ENCODE results near the gene SHE. TPM values are rescaled to one million over a fixed set of nuclear protein-coding genes. Genes with fewer than 3 reads are reported as not detected.

SHE gene
- total and polyA plus RNA-seq, 4 donors = 3.1 to 7.5 (median 4.7) TPM

- TF ChIP-seq ZBTB33 (IDR thresholded peaks at IDR 0.05) (no peak), TAF1 (conservative IDR thresholded peaks at IDR 0.05) (no peak), FOXA1 (IDR thresholded peaks at IDR 0.05) (no peak)
Measured at GRCh38 chr1:154512760-154513159, 10.5 kb upstream of the SHE start (continued).

- no peak overlapping the region for H3K9ac ChIP-seq (ENCODE audit: low read depth in 1 of 2, low read length in 2 of 2)
- no peak overlapping the region for H3K4me3 ChIP-seq (ENCODE audit: low read depth in 1 of 3, low read length in 3 of 3)
- TF ChIP-seq EGR1 (IDR thresholded peaks at IDR 0.05; ENCODE audit: low read depth in 2 of 2) = no peak
- TF ChIP-seq ATF3 (IDR thresholded peaks at IDR 0.05) = no peak
- TF ChIP-seq FOXA2 (IDR thresholded peaks at IDR 0.05) = no peak
- no peak for TF ChIP-seq CTCF (IDR thresholded peaks at IDR 0.05; ENCODE audit: low read depth, low read length, missing input control)
- no peak for TF ChIP-seq YY1 (IDR thresholded peaks at IDR 0.05)
- TF ChIP-seq HNF4A (conservative IDR thresholded peaks at IDR 0.05) = no peak
- no peak for TF ChIP-seq NR2F2 (IDR thresholded peaks at IDR 0.05)
- no peak for TF ChIP-seq RAD21 (IDR thresholded peaks at IDR 0.05)
- TF ChIP-seq RXRA (IDR thresholded peaks at IDR 0.05) = no peak
- no peak for TF ChIP-seq SP1 (IDR thresholded peaks at IDR 0.05)
- no peak for TF ChIP-seq MAX (IDR thresholded peaks at IDR 0.05)
- TF ChIP-seq GABPA (IDR thresholded peaks at IDR 0.05 in 1 of 2, conservative IDR thresholded peaks at IDR 0.05 in 1 of 2) = no peak
- H3K9me3 ChIP-seq (ENCODE audit: control insufficient read depth in 4 of 4, low read length in 3 of 4) = peaks cover 0 to 2% (median 0%) of the 10 kb centered on the region in 4 donors
- H3K36me3 ChIP-seq (ENCODE audit: control insufficient read depth in 4 of 4, insufficient read depth in 3 of 4, low read depth in 1 of 4, low read length in 3 of 4) = peaks cover 0 to 1% (median 0%) of the 10 kb centered on the region in 4 donors
- DNase-seq (ENCODE audit: low spot score) = no peak
- H3K4me1 ChIP-seq (ENCODE audit: control insufficient read depth in 4 of 4, insufficient read depth in 4 of 4, low read length in 3 of 4) = peaks cover 4 to 12% (median 8%) of the 10 kb centered on the region in 4 donors
- WGBS = 83% methylated on average over 5 of the region's 5 CpGs
- H3K27ac ChIP-seq (ENCODE audit: low read depth in 1 of 2, low read length in 2 of 2) = no peak overlapping the region
- H3K27me3 ChIP-seq (ENCODE audit: control insufficient read depth in 4 of 4, insufficient read depth in 4 of 4, low read length in 3 of 4) = no peaks in the 10 kb centered on the region
Measured at GRCh38 chr1:154503898-154504297, 1.7 kb upstream of the SHE start.

GRCh38 chr1:154502744-154503115, 518 bp upstream of the SHE start:
- Histone ChIP-seq H3K36me3 (ENCODE audit: control insufficient read depth in 4 of 4, insufficient read depth in 3 of 4, low read depth in 1 of 4, low read length in 3 of 4) (peaks cover 0 to 2% (median 0%) of the 10 kb centered on the region in 4 donors), H3K4me3 (ENCODE audit: low read depth in 1 of 3, low read length in 3 of 3) (peak overlapping the region in 1 of 3 donors; percentile 71), H3K9ac (ENCODE audit: low read depth in 1 of 2, low read length in 2 of 2) (no peak overlapping the region), H3K27ac (ENCODE audit: low read depth in 1 of 2, low read length in 2 of 2) (no peak overlapping the region), H3K4me1 (ENCODE audit: control insufficient read depth in 4 of 4, insufficient read depth in 4 of 4, low read length in 3 of 4) (peaks cover 4 to 12% (median 8%) of the 10 kb centered on the region in 4 donors), H3K9me3 (ENCODE audit: control insufficient read depth in 4 of 4, low read length in 3 of 4) (peaks cover 0 to 2% (median 0%) of the 10 kb centered on the region in 4 donors), H3K27me3 (ENCODE audit: control insufficient read depth in 4 of 4, insufficient read depth in 4 of 4, low read length in 3 of 4) (no peaks in the 10 kb centered on the region)
- WGBS = 31% methylated on average over 43 of the region's 43 CpGs
- TF ChIP-seq ATF3 (IDR thresholded peaks at IDR 0.05) = no peak
- no peak for TF ChIP-seq HNF4G (IDR thresholded peaks at IDR 0.05)
- no peak for TF ChIP-seq REST (IDR thresholded peaks at IDR 0.05)
- TF ChIP-seq NR2F2 (IDR thresholded peaks at IDR 0.05) = no peak
- DNase-seq (ENCODE audit: low spot score) = no peak

Measured in liver (tissue), 9 donors.